HL-60 (cell line): ENCODE results near the gene SMURF1.

Experiments used
- DNase-seq, 2 experiments: peaks; one replicate each; pipeline ENCODE4 v3.0.0-alpha.2; 2010 to 2020; ENCODE audit warnings: low read depth in 1 of 2, low spot score in 1 of 2
- H3K27ac ChIP-seq: fragments of 250-450 bp; sonication (Bioruptor Pico); replicated peaks from 2 replicates; pipeline ENCODE4 v1.5.1; 2020; ENCODE audit warnings: mild to moderate bottlenecking, moderate library complexity
- H3K27me3 ChIP-seq: fragments of 250-450 bp; sonication (Bioruptor Pico); 2 replicates; pipeline ENCODE4 v1.5.1; 2021; ENCODE audit warnings: mild to moderate bottlenecking, moderate library complexity; ENCODE audit not compliant: insufficient read depth, poor library complexity, severe bottlenecking
- H3K4me3 ChIP-seq: replicated peaks from 2 replicates; pipeline ENCODE4 v1.5.1; 2011; ENCODE audit warnings: mild to moderate bottlenecking, control low read depth, low read length; ENCODE audit not compliant: insufficient read depth
- GABPA ChIP-seq: IDR thresholded peaks from 2 replicates; pipeline ENCODE4 v1.6.1; 2012; ENCODE audit warnings: low read depth
- POLR2AphosphoS5 ChIP-seq: IDR thresholded peaks from 2 replicates; pipeline ENCODE4 v1.6.1; 2012; ENCODE audit warnings: low read depth
- SPI1 ChIP-seq: IDR thresholded peaks from 2 replicates; pipeline ENCODE4 v1.6.1; 2012; ENCODE audit warnings: low read depth, mild to moderate bottlenecking, borderline replicate concordance
- TF ChIP-seq, protein P1 (sequence below): IDR thresholded peaks from one replicate; pipeline ENCODE4 v1.5.1; 2011; ENCODE audit warnings: low read length, control low read depth, inconsistent platforms; ENCODE audit not compliant: insufficient read depth
- TF ChIP-seq, protein P2 (sequence below): IDR thresholded peaks from 2 replicates; pipeline ENCODE4 v1.6.1; 2012; ENCODE audit warnings: low read depth; ENCODE audit not compliant: insufficient replicate concordance

Gene SMURF1

GRCh38 chr7:99029466-99030435, 114.2 kb downstream of the SMURF1 start:
- TF ChIP-seq, protein P1, sequence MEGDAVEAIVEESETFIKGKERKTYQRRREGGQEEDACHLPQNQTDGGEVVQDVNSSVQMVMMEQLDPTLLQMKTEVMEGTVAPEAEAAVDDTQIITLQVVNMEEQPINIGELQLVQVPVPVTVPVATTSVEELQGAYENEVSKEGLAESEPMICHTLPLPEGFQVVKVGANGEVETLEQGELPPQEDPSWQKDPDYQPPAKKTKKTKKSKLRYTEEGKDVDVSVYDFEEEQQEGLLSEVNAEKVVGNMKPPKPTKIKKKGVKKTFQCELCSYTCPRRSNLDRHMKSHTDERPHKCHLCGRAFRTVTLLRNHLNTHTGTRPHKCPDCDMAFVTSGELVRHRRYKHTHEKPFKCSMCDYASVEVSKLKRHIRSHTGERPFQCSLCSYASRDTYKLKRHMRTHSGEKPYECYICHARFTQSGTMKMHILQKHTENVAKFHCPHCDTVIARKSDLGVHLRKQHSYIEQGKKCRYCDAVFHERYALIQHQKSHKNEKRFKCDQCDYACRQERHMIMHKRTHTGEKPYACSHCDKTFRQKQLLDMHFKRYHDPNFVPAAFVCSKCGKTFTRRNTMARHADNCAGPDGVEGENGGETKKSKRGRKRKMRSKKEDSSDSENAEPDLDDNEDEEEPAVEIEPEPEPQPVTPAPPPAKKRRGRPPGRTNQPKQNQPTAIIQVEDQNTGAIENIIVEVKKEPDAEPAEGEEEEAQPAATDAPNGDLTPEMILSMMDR, result no peak
- TF ChIP-seq SPI1 (no peak), POLR2AphosphoS5 (no peak), GABPA (no peak)
- TF ChIP-seq, protein P2, sequence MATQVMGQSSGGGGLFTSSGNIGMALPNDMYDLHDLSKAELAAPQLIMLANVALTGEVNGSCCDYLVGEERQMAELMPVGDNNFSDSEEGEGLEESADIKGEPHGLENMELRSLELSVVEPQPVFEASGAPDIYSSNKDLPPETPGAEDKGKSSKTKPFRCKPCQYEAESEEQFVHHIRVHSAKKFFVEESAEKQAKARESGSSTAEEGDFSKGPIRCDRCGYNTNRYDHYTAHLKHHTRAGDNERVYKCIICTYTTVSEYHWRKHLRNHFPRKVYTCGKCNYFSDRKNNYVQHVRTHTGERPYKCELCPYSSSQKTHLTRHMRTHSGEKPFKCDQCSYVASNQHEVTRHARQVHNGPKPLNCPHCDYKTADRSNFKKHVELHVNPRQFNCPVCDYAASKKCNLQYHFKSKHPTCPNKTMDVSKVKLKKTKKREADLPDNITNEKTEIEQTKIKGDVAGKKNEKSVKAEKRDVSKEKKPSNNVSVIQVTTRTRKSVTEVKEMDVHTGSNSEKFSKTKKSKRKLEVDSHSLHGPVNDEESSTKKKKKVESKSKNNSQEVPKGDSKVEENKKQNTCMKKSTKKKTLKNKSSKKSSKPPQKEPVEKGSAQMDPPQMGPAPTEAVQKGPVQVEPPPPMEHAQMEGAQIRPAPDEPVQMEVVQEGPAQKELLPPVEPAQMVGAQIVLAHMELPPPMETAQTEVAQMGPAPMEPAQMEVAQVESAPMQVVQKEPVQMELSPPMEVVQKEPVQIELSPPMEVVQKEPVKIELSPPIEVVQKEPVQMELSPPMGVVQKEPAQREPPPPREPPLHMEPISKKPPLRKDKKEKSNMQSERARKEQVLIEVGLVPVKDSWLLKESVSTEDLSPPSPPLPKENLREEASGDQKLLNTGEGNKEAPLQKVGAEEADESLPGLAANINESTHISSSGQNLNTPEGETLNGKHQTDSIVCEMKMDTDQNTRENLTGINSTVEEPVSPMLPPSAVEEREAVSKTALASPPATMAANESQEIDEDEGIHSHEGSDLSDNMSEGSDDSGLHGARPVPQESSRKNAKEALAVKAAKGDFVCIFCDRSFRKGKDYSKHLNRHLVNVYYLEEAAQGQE, result no peak
- DNase-seq, result no peak
- H3K27ac ChIP-seq, result no peak overlapping the region
- H3K4me3 ChIP-seq, result no peak overlapping the region
- H3K27me3 ChIP-seq, result no peaks in the 10 kb centered on the region

DNA sequence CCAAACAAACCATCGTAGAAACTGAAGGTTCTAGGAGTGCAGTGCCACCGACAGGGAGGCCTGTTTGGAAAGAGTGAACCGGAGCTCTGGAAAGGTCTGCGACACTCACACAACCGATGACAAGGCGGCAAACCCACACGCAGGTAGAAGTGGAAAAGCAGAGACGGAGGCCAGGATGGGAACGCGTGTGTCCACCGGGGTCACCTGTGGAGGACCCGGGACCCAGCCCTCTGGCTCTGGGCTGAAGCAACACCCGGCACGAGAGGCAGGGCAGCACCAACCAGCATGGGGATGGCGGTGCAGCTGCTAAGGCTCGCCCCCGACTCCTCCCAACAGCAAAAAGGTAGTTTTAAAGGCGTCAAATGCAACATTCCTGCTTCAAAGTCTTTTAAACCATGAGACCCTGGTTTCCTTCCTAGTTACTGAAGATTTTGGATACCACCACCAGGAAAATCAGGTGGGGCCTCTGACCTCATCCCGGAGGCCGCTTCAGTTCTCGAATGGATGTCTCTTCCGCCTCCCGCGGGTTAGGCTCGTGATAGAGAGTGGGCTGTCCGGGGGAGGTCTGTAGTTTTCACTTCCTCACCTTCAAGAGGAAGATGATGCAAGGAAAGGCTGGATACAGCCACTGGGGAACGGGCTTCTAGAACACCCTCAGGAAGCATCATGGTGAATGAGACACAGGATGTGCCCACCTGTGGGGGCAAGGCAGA, 115.5 kb downstream of the SMURF1 start:
- Histone ChIP-seq H3K27ac (no peak overlapping the region), H3K27me3 (no peaks in the 10 kb centered on the region), H3K4me3 (no peak overlapping the region)
- DNase-seq, result no peak
- TF ChIP-seq, protein P1, result no peak
- TF ChIP-seq POLR2AphosphoS5 (no peak), SPI1 (no peak), GABPA (no peak)
- TF ChIP-seq, protein P2, result no peak

DNA sequence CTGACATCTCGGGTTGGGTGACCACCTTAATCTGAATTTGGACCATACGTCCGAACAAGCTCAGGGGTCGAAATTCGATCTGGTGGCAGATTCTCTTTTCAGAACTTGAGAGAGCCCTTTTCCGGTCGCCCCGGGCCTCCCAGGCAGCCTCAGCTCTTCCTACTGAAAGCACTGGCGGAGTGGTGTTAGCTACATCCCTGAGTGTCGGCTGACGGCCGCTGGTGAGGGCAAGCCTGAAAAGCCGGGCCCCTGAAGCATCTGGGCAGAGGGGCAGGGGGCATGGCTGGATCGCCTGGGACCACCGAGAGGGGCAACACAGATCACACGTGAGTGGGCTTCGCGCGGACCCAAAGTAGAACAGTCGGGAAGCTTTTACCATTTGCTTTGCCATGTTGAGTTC, 116.1 kb downstream of the SMURF1 start:
- Histone ChIP-seq H3K4me3 (no peak overlapping the region), H3K27me3 (no peaks in the 10 kb centered on the region), H3K27ac (no peak overlapping the region)
- TF ChIP-seq SPI1, result no peak
- TF ChIP-seq, protein P1, result no peak
- no peak for TF ChIP-seq POLR2AphosphoS5
- TF ChIP-seq, protein P2, result no peak
- no peak for TF ChIP-seq GABPA
- DNase-seq, result no peak
